ENCODE measurements around the gene ZYX.
"Not testable (repeated sequence)": the region's sequence is repeated elsewhere in the genome, so short reads cannot be mapped to it uniquely, and the experiment has no call there.

The ZYX gene

DNA sequence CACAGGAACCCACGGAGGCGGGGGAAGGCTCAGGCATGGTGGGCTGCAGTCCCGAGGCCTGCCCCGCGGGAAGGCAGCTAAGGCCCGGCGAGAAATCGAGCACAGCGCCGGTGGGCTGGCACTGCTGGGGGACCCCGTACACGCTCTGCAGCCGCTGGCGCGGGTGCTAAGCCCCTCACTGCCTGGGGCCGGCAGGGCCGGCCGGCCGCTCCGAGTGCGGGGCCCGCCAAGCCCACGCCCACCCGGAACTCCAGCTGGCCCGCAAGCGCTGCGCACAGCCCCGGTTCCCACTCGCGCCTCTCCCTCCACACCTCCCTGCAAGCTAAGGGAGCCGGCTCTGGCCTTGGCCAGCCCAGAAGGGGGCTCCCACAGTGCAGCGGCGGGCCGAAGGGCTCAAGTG lies 43.3 kb downstream of the ZYX start:
- DNase-seq: not testable (repeated sequence)

- no peak for DNase-seq
Observed at GRCh38 chr7:143426479-143427142, 45.5 kb downstream of the ZYX start.

DNA sequence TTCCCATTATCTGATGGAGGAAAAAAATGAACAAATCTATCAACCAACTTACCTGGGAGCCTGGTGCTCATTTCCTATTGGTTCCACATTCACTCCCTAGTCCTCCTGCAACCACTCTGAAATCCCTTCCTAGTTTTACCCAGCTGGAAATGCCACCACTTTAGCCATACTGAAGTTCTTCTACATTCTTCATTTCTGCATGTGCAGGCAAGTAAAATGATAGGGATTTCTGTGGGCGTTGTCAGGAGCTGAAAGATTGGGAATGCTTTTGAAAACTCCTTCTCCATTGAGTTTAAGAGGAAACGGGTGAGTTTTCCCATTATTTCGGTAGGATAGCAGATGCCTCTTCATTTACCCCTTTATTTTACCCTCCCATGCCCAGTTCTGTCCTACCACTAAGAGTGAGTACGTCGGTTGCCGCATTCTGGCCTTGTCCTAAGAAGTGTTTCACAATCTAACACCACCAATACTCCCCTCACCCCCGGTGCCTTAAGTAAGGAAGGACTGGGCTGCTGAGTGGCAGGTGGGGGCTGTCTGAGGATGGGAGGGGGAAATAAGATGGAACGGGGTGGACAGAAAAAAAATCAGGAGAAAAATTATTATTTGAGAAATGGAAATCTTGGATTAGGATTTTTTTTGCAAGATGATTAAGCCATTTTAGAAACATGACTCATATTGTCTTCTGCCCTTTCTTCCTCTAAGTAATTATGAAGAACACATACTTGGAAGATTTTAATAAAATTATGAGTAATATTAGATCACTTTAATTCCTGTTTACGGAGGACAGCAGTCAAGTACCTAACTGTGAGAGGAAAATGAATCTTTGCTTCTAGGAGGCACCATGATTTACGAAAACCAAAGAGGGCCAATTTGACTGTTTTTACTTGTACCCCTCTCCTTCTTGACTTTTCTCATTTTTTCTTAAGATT lies 48.9 kb downstream of the ZYX start:
- no peak for DNase-seq

DNA sequence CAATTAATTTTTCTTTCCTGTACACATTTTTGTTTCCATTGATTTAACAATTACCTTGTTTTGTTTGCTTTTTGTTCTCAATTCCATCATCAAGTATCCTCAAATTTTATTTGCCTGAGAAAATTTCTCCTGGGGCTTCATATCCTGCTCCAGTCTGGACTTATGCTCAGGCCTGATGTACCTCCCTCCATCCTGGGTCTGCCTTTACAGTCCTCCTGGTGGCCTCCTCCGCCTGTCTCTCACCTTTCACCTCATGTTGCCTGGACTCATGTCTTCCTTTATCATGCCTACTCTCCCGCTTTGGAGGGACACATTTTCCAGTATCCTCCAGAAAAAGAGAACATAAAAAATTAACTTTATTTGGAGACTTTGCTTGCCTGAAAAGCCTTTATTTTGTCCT lies 50.0 kb downstream of the ZYX start:
- no peak for DNase-seq

GRCh38 chr7:143433759-143434158 lies 52.6 kb downstream of the ZYX start:
- DNase-seq: no peak

DNA sequence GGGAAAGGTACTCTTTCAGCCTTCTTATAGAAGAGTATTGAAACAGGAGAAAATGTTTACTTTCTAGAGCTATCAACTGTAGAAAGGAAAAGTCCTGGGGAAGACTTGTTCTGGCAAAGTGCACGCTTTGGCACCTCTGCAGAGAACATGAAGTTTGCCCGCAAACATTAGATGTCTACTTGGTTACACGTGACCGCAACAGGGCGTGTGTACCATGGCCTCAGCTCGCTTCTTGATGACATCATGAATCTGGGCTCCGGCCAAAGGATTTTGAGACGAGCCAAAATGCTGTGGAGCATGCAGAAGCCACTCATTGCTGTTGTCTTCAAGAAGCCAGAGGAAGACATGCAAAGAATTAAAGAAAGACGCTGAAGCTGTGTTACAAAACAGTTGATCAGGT lies 53.5 kb downstream of the ZYX start:
- DNase-seq: peak; percentile 40

DNA sequence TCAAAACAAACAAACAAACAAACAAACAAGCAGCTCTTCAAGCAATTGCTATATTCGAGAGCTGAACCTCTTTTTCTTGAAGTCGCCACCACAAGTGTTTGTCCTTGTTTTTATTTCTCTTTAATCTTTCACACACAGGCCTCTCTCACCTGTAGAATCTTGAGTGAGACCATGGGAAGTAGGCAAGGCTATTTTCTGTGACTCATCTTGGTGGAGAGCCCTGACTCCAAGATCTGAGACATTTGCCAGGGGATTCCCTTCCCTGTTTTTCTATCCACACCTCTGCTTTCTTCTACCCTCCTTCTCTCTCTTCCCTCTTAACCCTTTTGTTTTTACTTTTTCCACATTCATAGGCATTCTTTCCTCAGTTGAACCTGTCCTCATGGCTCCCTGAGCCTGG lies 54.1 kb downstream of the ZYX start:
- DNase-seq: no peak

- DNase-seq: no peak
Observed at GRCh38 chr7:143436325-143436946, 55.3 kb downstream of the ZYX start.

DNA sequence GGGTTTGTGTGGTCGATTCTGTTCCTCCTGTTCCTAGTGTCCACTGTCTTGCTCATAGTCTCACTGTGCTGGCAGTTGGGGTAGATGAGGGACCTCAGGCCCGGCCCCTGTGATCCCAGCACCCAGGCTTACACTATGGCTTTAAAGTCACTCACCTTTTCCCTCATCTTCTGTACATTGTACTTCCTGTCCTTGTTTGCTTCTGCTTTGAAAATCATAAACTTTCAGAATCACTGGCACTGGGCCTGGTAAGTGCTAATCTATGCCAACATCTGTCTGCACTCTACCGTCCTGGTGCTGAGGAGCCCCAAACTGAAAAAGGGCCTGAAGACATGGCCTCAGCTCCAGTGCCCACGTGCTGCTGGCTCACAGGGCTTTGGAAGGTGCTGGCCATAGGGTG lies 56.4 kb downstream of the ZYX start:
- DNase-seq: no peak

DNA sequence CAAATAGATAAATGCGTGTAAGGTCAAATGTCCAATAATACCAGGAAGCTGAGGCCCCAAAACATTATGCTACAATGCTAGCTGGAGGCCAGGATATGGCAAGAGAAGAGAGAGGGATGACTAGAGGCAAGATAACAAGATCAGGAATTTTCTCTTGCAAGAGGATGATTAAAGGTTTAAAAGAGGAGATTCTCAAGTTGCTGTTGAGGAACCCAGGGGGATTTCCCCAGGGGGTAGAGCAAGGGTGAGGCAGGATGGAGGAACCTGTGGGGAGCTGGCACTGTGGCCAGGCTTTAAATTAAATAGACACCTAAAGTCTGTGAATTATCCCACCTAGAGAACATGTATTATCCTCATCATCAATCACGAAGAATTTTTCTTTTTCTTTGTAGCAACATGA lies 58.7 kb downstream of the ZYX start:
- no peak for DNase-seq

All from femur (tissue), 1 donor.